OCI-LY7 (cell line): ENCODE measurements around the gene HJURP. TPM values are rescaled to one million over a fixed set of nuclear protein-coding genes. Genes with fewer than 3 reads are reported as not detected.

ENCODE experiments used
- BruUV-seq: library from RNA; stranded (reverse); fragments of 400-500 nt; replicated peaks from 2 replicates; lab custom pipeline; 2021; lab: Mats Ljungman, UMichigan
- CTCF ChIA-PET: fragments of 300-600 bp; sonication (Branson Sonifier 250); formaldehyde crosslinking; loops from one replicate; lab custom pipeline; 2022; ENCODE audit warnings: antibody characterized with exemption; ENCODE audit not compliant: unreplicated experiment; lab: Charles Lee
- POLR2A ChIA-PET: fragments of 300-600 bp; sonication (Branson Sonifier 250); formaldehyde crosslinking; loops from one replicate; lab custom pipeline; 2022; ENCODE audit warnings: antibody characterized with exemption; lab: Charles Lee
- DNase-seq: peaks from one replicate; pipeline ENCODE4 v3.0.0-alpha.2; 2015; ENCODE audit warnings: low spot score
- H2AFZ ChIP-seq: fragments of 200-600 bp; sonication (generic), shearing (Covaris generic); 2 replicates; pipeline ENCODE4 v1.6.1; 2014; ENCODE audit warnings: mild to moderate bottlenecking, antibody characterized with exemption, low read length, moderate library complexity
- H3K27ac ChIP-seq: fragments of 200-600 bp; sonication (generic); 2 replicates; pipeline ENCODE4 v1.5.1; 2014; ENCODE audit warnings: mixed run types, low read depth, mild to moderate bottlenecking, moderate library complexity, low read length, inconsistent platforms; ENCODE audit not compliant: poor library complexity, severe bottlenecking
- H3K36me3 ChIP-seq: fragments of 200-600 bp; sonication (generic); 2 replicates; pipeline ENCODE4 v1.6.1; 2014; ENCODE audit warnings: mild to moderate bottlenecking, antibody characterized with exemption, low read length, moderate library complexity, mixed read lengths; ENCODE audit not compliant: insufficient read depth
- H3K4me1 ChIP-seq: fragments of 200-600 bp; sonication (generic); 2 replicates; pipeline ENCODE4 v1.5.1; 2014; ENCODE audit warnings: mild to moderate bottlenecking, low read length; ENCODE audit not compliant: insufficient read depth, poor library complexity, severe bottlenecking
- H3K4me2 ChIP-seq: fragments of 200-600 bp; sonication (generic); 2 replicates; pipeline ENCODE4 v1.6.1; 2014; ENCODE audit warnings: mild to moderate bottlenecking, low read length
- H3K4me3 ChIP-seq: fragments of 200-600 bp; sonication (generic); 2 replicates; pipeline ENCODE4 v1.5.1; 2014; ENCODE audit warnings: mild to moderate bottlenecking, low read depth, low read length; ENCODE audit not compliant: poor library complexity, severe bottlenecking
- H3K79me2 ChIP-seq: fragments of 200-600 bp; sonication (generic); 2 replicates; pipeline ENCODE4 v1.6.1; 2016; ENCODE audit warnings: low read depth, mild to moderate bottlenecking, low read length, moderate library complexity, mixed read lengths; ENCODE audit not compliant: insufficient read depth
- H3K9me2 ChIP-seq: fragments of 200-600 bp; sonication (generic); 2 replicates; pipeline ENCODE4 v1.6.1; 2016; ENCODE audit warnings: mild to moderate bottlenecking, low read length, mixed read lengths; ENCODE audit not compliant: insufficient read depth
- H3K9me3 ChIP-seq: fragments of 200-600 bp; sonication (generic); 2 replicates; pipeline ENCODE4 v1.6.1; 2014; ENCODE audit warnings: mild to moderate bottlenecking, mixed run types, low read length, mixed read lengths
- H4K20me1 ChIP-seq: fragments of 200-600 bp; sonication (generic); 2 replicates; pipeline ENCODE4 v1.6.1; 2014; ENCODE audit warnings: mild to moderate bottlenecking, antibody characterized with exemption, low read length, moderate library complexity, mixed read lengths; ENCODE audit not compliant: insufficient read depth
- CTCF ChIP-seq: fragments of 200-600 bp; sonication (generic); conservative IDR thresholded peaks from 2 replicates; pipeline ENCODE4 v1.5.1; 2014; ENCODE audit warnings: mild to moderate bottlenecking, antibody characterized with exemption, low read length, moderate library complexity, mixed read lengths
- EZH2phosphoT487 ChIP-seq: fragments of 200-600 bp; sonication (generic); IDR thresholded peaks from 2 replicates; pipeline ENCODE4 v1.6.1; 2018; ENCODE audit warnings: low read depth, borderline replicate concordance, mild to moderate bottlenecking, mixed run types, antibody characterized with exemption, low read length, moderate library complexity, mixed read lengths
- intact Hi-C: fragments of 100-400 bp; cut with micrococcal nuclease; formaldehyde crosslinking; loops from one replicate; pipeline ENCODE4 v1.10.0; 2022; ENCODE audit not compliant: unreplicated experiment
- total RNA-seq, 2 experiments: library from RNA; depleted of rRNA in 1 of 2; stranded (reverse); fragments of >200 nt in 1 of 2; shearing (Covaris generic) in 1 of 2; gene quantifications; 2 replicates each; pipeline ENCODE4 v1.2.3, GENCODE V29; 2014 to 2022

Gene HJURP
- total RNA-seq, 2 experiments from 2014 or later = 94.3 to 122 TPM

GRCh38 chr2:233845301-233846060, 8.9 kb downstream of the HJURP start:
- Histone ChIP-seq H3K9me3 (no peaks in the 10 kb centered on the region), H2AFZ (no peak overlapping the region), H3K4me2 (no peak overlapping the region), H3K36me3 (peaks cover 100% of the 10 kb centered on the region), H3K4me1 (no peaks in the 10 kb centered on the region), H3K9me2 (no peaks in the 10 kb centered on the region), H3K27ac (no peak overlapping the region), H3K79me2 (peaks cover 52% of the 10 kb centered on the region), H4K20me1 (peaks cover 9% of the 10 kb centered on the region), H3K4me3 (no peak overlapping the region)
- ChIA-PET POLR2A (interaction anchor here (0.7 kb wide), 1 partner anchor 186 kb away, joined by 4 read pairs; no protein-coding TSS in a partner anchor), CTCF (no interaction called here)
- TF ChIP-seq EZH2phosphoT487 (no peak), CTCF (no peak)
- BruUV-seq = no TSS peak
- intact Hi-C loops = no loop called here
- DNase-seq = no peak

- TF ChIP-seq CTCF (no peak), EZH2phosphoT487 (no peak)
- Histone ChIP-seq H3K9me2 (no peaks in the 10 kb centered on the region), H3K27ac (no peak overlapping the region), H2AFZ (no peak overlapping the region), H3K79me2 (peaks cover 52% of the 10 kb centered on the region), H3K4me3 (no peak overlapping the region), H3K36me3 (peaks cover 100% of the 10 kb centered on the region), H3K4me2 (no peak overlapping the region), H3K9me3 (no peaks in the 10 kb centered on the region), H4K20me1 (peaks cover 9% of the 10 kb centered on the region), H3K4me1 (no peaks in the 10 kb centered on the region)
- ChIA-PET POLR2A (interaction anchor here (1.2 kb wide), 1 partner anchor 16 kb away, joined by 4 read pairs; no protein-coding TSS in a partner anchor), CTCF (no interaction called here)
- no peak for DNase-seq
- intact Hi-C loops = no loop called here
- no TSS peak for BruUV-seq
Observed at GRCh38 chr2:233844836-233845235, 9.5 kb downstream of the HJURP start.
